Stimulated activated CD4-positive, alpha-beta T cell treated with anti-CD3 and anti-CD28 coated beads, Interleukin-12 subunit alpha, Interleukin-12 subunit beta, amount 100 ng/mL, for 48 hours (primary cell): ENCODE results near the gene IRF8.
A peak's percentile ranks its signal among the peaks of the same experiment; 100 is the strongest.

Source experiments
- DNase-seq, 3 donors: peaks; one replicate each; pipeline ENCODE4 v3.0.0-alpha.2; 2020; ENCODE audit warnings: low read depth in 2 of 3, low spot score in 1 of 3

The IRF8 gene

GRCh38 chr16:85954927-85955519, 56.1 kb downstream of the IRF8 start:
- no peak for DNase-seq

- DNase-seq: peak in 1 of 3 donors; percentile 25
Measured at GRCh38 chr16:85955566-85955965, 56.6 kb downstream of the IRF8 start.

- DNase-seq: no peak
Measured at GRCh38 chr16:85956426-85956825, 57.5 kb downstream of the IRF8 start.

- no peak for DNase-seq
Measured at GRCh38 chr16:85958731-85959130, 59.8 kb downstream of the IRF8 start.

GRCh38 chr16:85959686-85960085, 60.7 kb downstream of the IRF8 start:
- DNase-seq: no peak

- no peak for DNase-seq
Measured at GRCh38 chr16:85960486-85961046, 61.6 kb downstream of the IRF8 start.

- no peak for DNase-seq
Measured at GRCh38 chr16:85961988-85962915, 63.3 kb downstream of the IRF8 start.

GRCh38 chr16:85963753-85964285, 64.9 kb downstream of the IRF8 start:
- DNase-seq: no peak

- DNase-seq: no peak
Measured at GRCh38 chr16:85965125-85965524, 66.2 kb downstream of the IRF8 start.

- no peak for DNase-seq
Measured at GRCh38 chr16:85967111-85967510, 68.1 kb downstream of the IRF8 start.

GRCh38 chr16:85968041-85968920, 69.3 kb downstream of the IRF8 start:
- DNase-seq: no peak

- no peak for DNase-seq
Measured at GRCh38 chr16:85969159-85969558, 70.2 kb downstream of the IRF8 start.

- no peak for DNase-seq
Measured at GRCh38 chr16:85969591-85969990, 70.6 kb downstream of the IRF8 start.

- no peak for DNase-seq
Measured at GRCh38 chr16:85970016-85970733, 71.2 kb downstream of the IRF8 start.

GRCh38 chr16:85970738-85971137, 71.8 kb downstream of the IRF8 start:
- DNase-seq: no peak
